HCEC 1CT (cell line): Measurements from ENCODE around the gene UBFD1.

ENCODE experiments used
- DNase-seq: peaks from one replicate; pipeline ENCODE4 v3.0.0-alpha.2; 2017

Gene UBFD1

DNA sequence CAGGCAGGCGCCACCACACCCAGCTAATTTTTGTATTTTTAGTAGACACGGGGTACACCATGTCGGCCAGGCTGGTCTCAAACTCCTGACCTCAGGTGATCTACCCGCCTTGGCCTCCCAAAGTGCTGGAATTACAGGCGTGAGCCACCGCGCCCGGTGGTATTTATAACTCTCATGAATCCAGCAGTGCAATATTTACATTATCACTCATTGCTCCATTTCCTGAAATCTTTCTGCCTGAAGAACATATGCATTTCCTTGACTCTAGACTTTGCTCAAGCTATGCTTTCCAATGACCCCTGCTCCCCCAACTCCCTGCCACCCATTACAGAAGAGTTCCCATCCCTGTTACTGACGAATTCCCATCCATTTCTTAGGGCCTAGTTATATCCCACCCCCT lies 58.3 kb downstream of the UBFD1 start:
- DNase-seq: no peak
